Neural progenitor cell (in vitro differentiated cells): ENCODE results near the gene KCNMA1. TPM values are rescaled to one million over a fixed set of nuclear protein-coding genes. Genes with fewer than 3 reads are reported as not detected.

Experiments
- DNase-seq: peaks from one replicate; pipeline ENCODE4 v3.0.0-alpha.2; 2016; ENCODE audit warnings: low spot score
- H2AFZ ChIP-seq: fragments of 200-600 bp; sonication (generic); replicated peaks from 2 replicates; pipeline ENCODE4 v1.6.1; 2016; ENCODE audit warnings: antibody characterized with exemption
- H3F3A ChIP-seq: fragments of 200-600 bp; sonication (generic); 2 replicates; pipeline ENCODE4 v1.6.1; 2016; ENCODE audit warnings: antibody characterized with exemption, low read depth
- H3K27ac ChIP-seq: fragments of 200-600 bp; sonication (generic); 2 replicates; pipeline ENCODE4 v1.5.1; 2016; ENCODE audit warnings: mild to moderate bottlenecking
- H3K27me3 ChIP-seq: fragments of 200-600 bp; sonication (generic); 2 replicates; pipeline ENCODE4 v1.6.1; 2016; ENCODE audit warnings: mild to moderate bottlenecking, moderate library complexity
- H3K36me3 ChIP-seq: fragments of 200-600 bp; sonication (generic); 2 replicates; pipeline ENCODE4 v1.5.1; 2016
- H3K4me1 ChIP-seq: fragments of 200-600 bp; sonication (generic); 2 replicates; pipeline ENCODE4 v1.6.1; 2016; ENCODE audit warnings: mixed run types
- H3K4me2 ChIP-seq: fragments of 200-600 bp; sonication (generic); 2 replicates; pipeline ENCODE4 v1.6.1; 2016
- H3K4me3 ChIP-seq: fragments of 200-600 bp; sonication (generic); 2 replicates; pipeline ENCODE4 v1.5.1; 2016
- H3K79me2 ChIP-seq: fragments of 200-600 bp; sonication (generic); 2 replicates; pipeline ENCODE4 v1.6.1; 2016; ENCODE audit warnings: low read depth
- H3K9ac ChIP-seq: fragments of 200-600 bp; sonication (generic); 2 replicates; pipeline ENCODE4 v1.6.1; 2016
- H3K9me3 ChIP-seq: fragments of 200-600 bp; sonication (generic); 2 replicates; pipeline ENCODE4 v1.5.1; 2016; ENCODE audit warnings: low read depth
- H4K20me1 ChIP-seq: fragments of 200-600 bp; sonication (generic); 2 replicates; pipeline ENCODE4 v1.6.1; 2016; ENCODE audit warnings: low read depth
- H3K27ac Mint-ChIP-seq: 3 replicates; pipeline ENCODE4 v1.8.0; 2021; ENCODE audit warnings: mixed read lengths
- H3K27me3 Mint-ChIP-seq: 2 replicates; pipeline ENCODE4 v1.8.0; 2022; ENCODE audit warnings: low read depth, mild to moderate bottlenecking, inconsistent platforms, moderate library complexity, mixed read lengths; ENCODE audit not compliant: insufficient read depth
- H3K36me3 Mint-ChIP-seq: 3 replicates; pipeline ENCODE4 v1.8.0; 2021; ENCODE audit warnings: mixed read lengths
- H3K4me1 Mint-ChIP-seq: 3 replicates; pipeline ENCODE4 v1.8.0; 2021; ENCODE audit warnings: mixed read lengths
- H3K4me3 Mint-ChIP-seq: 3 replicates; pipeline ENCODE4 v1.8.0; 2021; ENCODE audit warnings: mild to moderate bottlenecking, moderate library complexity, mixed read lengths
- H3K9me3 Mint-ChIP-seq: 3 replicates; pipeline ENCODE4 v1.8.0; 2020; ENCODE audit warnings: mixed read lengths
- EZH2 ChIP-seq: fragments of 200-600 bp; sonication (generic); IDR thresholded peaks from 2 replicates; pipeline ENCODE4 v1.6.1; 2017; ENCODE audit warnings: antibody characterized with exemption, mild to moderate bottlenecking, moderate library complexity
- EZH2phosphoT487 ChIP-seq: fragments of 200-600 bp; sonication (generic); IDR thresholded peaks from 2 replicates; pipeline ENCODE4 v1.6.1; 2017; ENCODE audit warnings: antibody characterized with exemption
- total RNA-seq: library from RNA; depleted of rRNA; stranded (reverse); fragments of >200 nt; gene quantifications from 2 replicates; pipeline ENCODE4 v1.2.3, GENCODE V29; 2015; ENCODE audit warnings: low replicate concordance
- TF ChIP-seq, protein P1 (sequence below): fragments of 200-600 bp; sonication (generic); IDR thresholded peaks from 2 replicates; pipeline ENCODE4 v1.5.1; 2017; ENCODE audit warnings: antibody characterized with exemption, mild to moderate bottlenecking

The KCNMA1 gene
- total RNA-seq, 1 donor from 2014 or later: 2.4 TPM

DNA sequence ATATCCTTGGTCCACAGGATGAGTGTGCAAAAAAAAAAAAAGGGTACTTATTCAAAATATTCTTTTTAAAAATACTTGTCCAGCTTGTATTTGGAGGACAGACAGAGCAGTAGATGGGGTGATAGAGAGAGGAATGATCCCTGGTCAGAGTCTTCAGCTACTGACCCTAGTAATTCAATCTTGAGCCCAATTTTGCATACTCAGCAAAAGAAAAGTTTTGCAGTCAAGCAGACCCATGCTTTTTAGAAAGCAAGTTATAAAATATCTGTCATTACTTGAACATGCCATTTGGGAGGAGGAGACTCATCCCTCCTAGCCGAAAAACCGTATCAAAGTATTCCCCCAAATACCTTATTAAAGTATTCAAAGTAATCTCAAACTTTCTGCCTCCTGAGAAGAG is 585.0 kb downstream of the KCNMA1 start:
- Histone ChIP-seq H3K9me3 (no peaks in the 10 kb centered on the region), H3K79me2 (no peaks in the 10 kb centered on the region), H3K27me3 (no peaks in the 10 kb centered on the region), H4K20me1 (no peaks in the 10 kb centered on the region), H3K4me1 (no peaks in the 10 kb centered on the region), H3K4me2 (no peak overlapping the region), H2AFZ (no peak overlapping the region), H3F3A (no peaks in the 10 kb centered on the region), H3K27ac (no peak overlapping the region), H3K36me3 (no peaks in the 10 kb centered on the region), H3K4me3 (no peak overlapping the region), H3K9ac (no peak overlapping the region)
- DNase-seq: no peak
- no peak overlapping the region for H3K27ac Mint-ChIP-seq
- H3K9me3 Mint-ChIP-seq: no peaks in the 10 kb centered on the region
- H3K36me3 Mint-ChIP-seq: no peaks in the 10 kb centered on the region
- no peaks in the 10 kb centered on the region for H3K4me1 Mint-ChIP-seq
- H3K4me3 Mint-ChIP-seq: no peak overlapping the region
- TF ChIP-seq EZH2: no peak
- TF ChIP-seq, protein P1, sequence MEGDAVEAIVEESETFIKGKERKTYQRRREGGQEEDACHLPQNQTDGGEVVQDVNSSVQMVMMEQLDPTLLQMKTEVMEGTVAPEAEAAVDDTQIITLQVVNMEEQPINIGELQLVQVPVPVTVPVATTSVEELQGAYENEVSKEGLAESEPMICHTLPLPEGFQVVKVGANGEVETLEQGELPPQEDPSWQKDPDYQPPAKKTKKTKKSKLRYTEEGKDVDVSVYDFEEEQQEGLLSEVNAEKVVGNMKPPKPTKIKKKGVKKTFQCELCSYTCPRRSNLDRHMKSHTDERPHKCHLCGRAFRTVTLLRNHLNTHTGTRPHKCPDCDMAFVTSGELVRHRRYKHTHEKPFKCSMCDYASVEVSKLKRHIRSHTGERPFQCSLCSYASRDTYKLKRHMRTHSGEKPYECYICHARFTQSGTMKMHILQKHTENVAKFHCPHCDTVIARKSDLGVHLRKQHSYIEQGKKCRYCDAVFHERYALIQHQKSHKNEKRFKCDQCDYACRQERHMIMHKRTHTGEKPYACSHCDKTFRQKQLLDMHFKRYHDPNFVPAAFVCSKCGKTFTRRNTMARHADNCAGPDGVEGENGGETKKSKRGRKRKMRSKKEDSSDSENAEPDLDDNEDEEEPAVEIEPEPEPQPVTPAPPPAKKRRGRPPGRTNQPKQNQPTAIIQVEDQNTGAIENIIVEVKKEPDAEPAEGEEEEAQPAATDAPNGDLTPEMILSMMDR: no peak
- no peak for TF ChIP-seq EZH2phosphoT487
- no peaks in the 10 kb centered on the region for H3K27me3 Mint-ChIP-seq

DNA sequence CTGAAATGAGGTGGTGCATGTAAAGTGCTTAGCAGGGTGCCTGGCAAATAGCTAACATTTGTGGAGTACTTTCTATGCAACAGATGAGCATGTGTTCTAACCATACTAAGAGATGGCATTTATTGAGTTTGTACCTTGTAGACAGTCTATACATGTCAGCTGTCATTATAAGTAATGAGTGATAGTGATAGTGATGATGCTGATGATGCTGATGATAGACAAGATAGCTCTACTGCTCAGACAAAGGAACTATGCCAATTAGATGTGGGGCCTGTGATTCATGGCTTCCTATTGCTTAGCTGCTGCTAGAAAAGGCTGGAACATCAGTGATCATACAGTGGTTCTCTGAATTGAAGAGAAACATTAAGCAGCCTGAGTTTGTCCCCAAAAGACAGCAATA is 585.8 kb downstream of the KCNMA1 start:
- no peak for DNase-seq
- Histone ChIP-seq H3K4me1 (no peaks in the 10 kb centered on the region), H3K9ac (no peak overlapping the region), H3K27ac (no peak overlapping the region), H3K27me3 (no peaks in the 10 kb centered on the region), H3K36me3 (no peaks in the 10 kb centered on the region), H3F3A (no peaks in the 10 kb centered on the region), H3K4me3 (no peak overlapping the region), H3K79me2 (no peaks in the 10 kb centered on the region), H2AFZ (no peak overlapping the region), H3K4me2 (no peak overlapping the region), H3K9me3 (no peaks in the 10 kb centered on the region), H4K20me1 (no peaks in the 10 kb centered on the region)
- TF ChIP-seq EZH2phosphoT487 (no peak), EZH2 (no peak)
- TF ChIP-seq, protein P1: no peak
- H3K36me3 Mint-ChIP-seq: no peaks in the 10 kb centered on the region
- no peak overlapping the region for H3K27ac Mint-ChIP-seq
- no peaks in the 10 kb centered on the region for H3K4me1 Mint-ChIP-seq
- no peaks in the 10 kb centered on the region for H3K9me3 Mint-ChIP-seq
- H3K4me3 Mint-ChIP-seq: no peak overlapping the region
- no peaks in the 10 kb centered on the region for H3K27me3 Mint-ChIP-seq

DNA sequence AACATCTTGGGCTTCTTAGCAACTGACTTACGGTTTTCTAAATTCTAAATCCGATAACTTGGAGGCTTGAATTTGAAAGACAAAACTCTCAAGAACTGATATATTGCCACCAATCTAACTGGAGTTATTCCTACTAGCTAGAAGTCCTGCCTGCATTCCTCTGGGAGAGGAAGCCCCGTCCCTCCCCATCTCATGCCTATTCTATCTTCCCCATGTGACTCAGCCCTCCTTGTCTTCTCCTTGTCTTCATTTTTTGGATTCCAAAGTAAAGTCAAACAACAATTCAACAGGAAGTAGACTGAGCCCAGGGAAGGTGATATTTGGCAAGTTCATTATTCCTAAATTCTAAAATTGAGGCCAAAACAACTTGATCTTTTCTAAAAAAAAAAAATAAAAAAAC is 587.7 kb downstream of the KCNMA1 start:
- Histone ChIP-seq H3K79me2 (no peaks in the 10 kb centered on the region), H2AFZ (no peak overlapping the region), H3K4me2 (no peak overlapping the region), H3F3A (no peaks in the 10 kb centered on the region), H3K9me3 (no peaks in the 10 kb centered on the region), H3K9ac (no peak overlapping the region), H4K20me1 (no peaks in the 10 kb centered on the region), H3K27ac (no peak overlapping the region), H3K4me1 (no peaks in the 10 kb centered on the region), H3K4me3 (no peak overlapping the region), H3K27me3 (no peaks in the 10 kb centered on the region), H3K36me3 (no peaks in the 10 kb centered on the region)
- no peaks in the 10 kb centered on the region for H3K4me1 Mint-ChIP-seq
- no peaks in the 10 kb centered on the region for H3K27me3 Mint-ChIP-seq
- DNase-seq: no peak
- no peak overlapping the region for H3K27ac Mint-ChIP-seq
- H3K9me3 Mint-ChIP-seq: no peaks in the 10 kb centered on the region
- H3K36me3 Mint-ChIP-seq: no peaks in the 10 kb centered on the region
- no peak for TF ChIP-seq EZH2phosphoT487
- no peak for TF ChIP-seq EZH2
- TF ChIP-seq, protein P1: no peak
- no peak overlapping the region for H3K4me3 Mint-ChIP-seq

DNA sequence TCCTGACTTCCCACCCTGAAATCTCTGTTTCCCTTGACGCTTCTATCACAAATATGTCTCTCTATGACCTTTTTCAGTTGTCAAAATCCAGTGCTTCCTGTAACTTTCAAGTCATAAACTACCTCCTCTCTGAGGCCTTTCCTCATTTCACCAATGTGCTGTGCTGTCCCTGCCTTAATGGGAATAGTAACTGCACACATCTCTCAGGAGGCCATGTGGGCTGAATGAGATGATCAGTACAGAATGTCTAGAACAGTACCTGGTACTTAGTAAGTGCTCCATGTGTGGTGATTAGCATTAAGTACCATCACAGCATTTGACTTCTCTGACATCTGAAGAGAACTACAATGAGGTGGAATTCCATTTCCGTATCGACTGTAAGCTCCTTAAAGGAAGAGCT is 588.5 kb downstream of the KCNMA1 start:
- H3K27me3 Mint-ChIP-seq: no peaks in the 10 kb centered on the region
- no peak for DNase-seq
- Histone ChIP-seq H3K27ac (no peak overlapping the region), H3K4me1 (no peaks in the 10 kb centered on the region), H3K9me3 (no peaks in the 10 kb centered on the region), H3K4me3 (no peak overlapping the region), H3K4me2 (no peak overlapping the region), H3F3A (no peaks in the 10 kb centered on the region), H4K20me1 (no peaks in the 10 kb centered on the region), H3K79me2 (no peaks in the 10 kb centered on the region), H3K27me3 (no peaks in the 10 kb centered on the region), H3K9ac (no peak overlapping the region), H3K36me3 (no peaks in the 10 kb centered on the region), H2AFZ (no peak overlapping the region)
- no peaks in the 10 kb centered on the region for H3K36me3 Mint-ChIP-seq
- H3K4me3 Mint-ChIP-seq: no peak overlapping the region
- no peaks in the 10 kb centered on the region for H3K9me3 Mint-ChIP-seq
- TF ChIP-seq EZH2phosphoT487 (no peak), EZH2 (no peak)
- TF ChIP-seq, protein P1: no peak
- no peak overlapping the region for H3K27ac Mint-ChIP-seq
- H3K4me1 Mint-ChIP-seq: no peaks in the 10 kb centered on the region
